Upper lobe of left lung (tissue), 4 donors: ENCODE measurements around the gene ARVCF.

Experiments used
- CTCF ChIP-seq, 6 experiments: fragments of 450-650 bp in 4 of 6; fragments of 200-600 bp in 2 of 6; sonication (generic) in 2 of 6; IDR thresholded peaks; one replicate each; pipeline ENCODE4 v1.5.1; 2016 to 2019; ENCODE audit warnings: antibody characterized with exemption in 6 of 6
- EP300 ChIP-seq, 4 donors: sonication (generic); formaldehyde crosslinking; IDR thresholded peaks; one replicate each; pipeline ENCODE4 v1.5.1; 2017; ENCODE audit warnings: antibody characterized with exemption in 4 of 4, control low read depth in 2 of 4
- POLR2A ChIP-seq, 4 donors: fragments of 450-650 bp; IDR thresholded peaks; one replicate each; pipeline ENCODE4 v1.5.1; 2016 to 2017; ENCODE audit warnings: antibody characterized with exemption in 4 of 4, mild to moderate bottlenecking in 2 of 4

- TF ChIP-seq CTCF (IDR thresholded peaks at IDR 0.05) (no peak), POLR2A (IDR thresholded peaks at IDR 0.05) (no peak), EP300 (IDR thresholded peaks at IDR 0.05) (no peak)
These were observed 28.3 kb downstream of the ARVCF start for GRCh38 chr22:19988331-19988808.
